Heart left ventricle (tissue), 13 donors: ENCODE measurements around the gene TTLL11.

ENCODE experiments used
- POLR2A ChIP-seq, 2 donors: fragments of 450-650 bp; IDR thresholded peaks; one replicate each; pipeline ENCODE4 v1.6.1; 2017; ENCODE audit warnings: antibody characterized with exemption in 2 of 2, mild to moderate bottlenecking in 2 of 2, moderate library complexity in 2 of 2
- TF ChIP-seq, protein P1 (sequence below), 12 donors: fragments of 200-600 bp; sonication (generic) in 4 of 12; IDR thresholded peaks; one replicate each; pipeline versions ENCODE4 v1.5.0 to v1.8.0; 2018 to 2022; ENCODE audit warnings: antibody characterized with exemption in 12 of 12, mild to moderate bottlenecking in 5 of 12
- donor health status: ischemic (EF 13 %, LVEDD 7.1; RV severe dilation, severe dysfunction).
- donor health status: DM: no; HTN: yes; CAD: no.
- donor health status: DM: no; HTN: no; CAD: no.
- donor health status: ischemic (EF 25% LVEDD 6.9; RV normal size, moderate dysfunction).
- donor health status: ischemic (EF 25% LVEDD 5.7; RV mildly dilated, moderate dysfunction).
- donor health status: ischemic (EF 35%, LVEDD 5.7; RV mildly dilated, moderate dysfunction).
- donor health status: nonischemic (EF 11% LVEDD 7.7; RV severe dilation, severe dysfunction).
- donor health status: DM: yes; HTN: yes; CAD: no.
- donor health status: PGD.
- donor health status: ischemic (EF 29% LVEDD 5.4; RV normal size, mild dysfunction).
- donor health status: nonischemic (EF 23%, LVEDD 6.1; RV moderate dilation, normal function).

DNA sequence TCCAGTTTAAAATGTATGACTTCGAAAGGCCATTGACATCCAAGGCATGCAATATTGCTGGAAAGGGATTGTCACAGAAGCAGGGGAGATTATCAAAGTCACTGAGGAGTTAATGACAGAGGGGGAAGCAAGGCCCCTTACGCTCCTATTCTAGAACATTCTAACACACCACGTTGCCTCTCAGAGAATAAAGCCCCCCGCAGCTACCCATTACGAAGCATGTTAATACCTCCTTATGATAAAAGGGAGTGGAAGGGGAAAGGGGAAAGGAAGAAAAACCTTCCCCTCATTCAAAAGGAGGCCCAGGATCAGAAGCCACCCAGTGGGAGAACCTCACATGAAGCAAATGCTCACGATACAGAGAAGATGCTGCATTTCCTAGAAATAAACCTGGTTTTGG, 228.0 kb downstream of the TTLL11 start:
- no peak for TF ChIP-seq POLR2A (IDR thresholded peaks at IDR 0.05)
- TF ChIP-seq, protein P1, sequence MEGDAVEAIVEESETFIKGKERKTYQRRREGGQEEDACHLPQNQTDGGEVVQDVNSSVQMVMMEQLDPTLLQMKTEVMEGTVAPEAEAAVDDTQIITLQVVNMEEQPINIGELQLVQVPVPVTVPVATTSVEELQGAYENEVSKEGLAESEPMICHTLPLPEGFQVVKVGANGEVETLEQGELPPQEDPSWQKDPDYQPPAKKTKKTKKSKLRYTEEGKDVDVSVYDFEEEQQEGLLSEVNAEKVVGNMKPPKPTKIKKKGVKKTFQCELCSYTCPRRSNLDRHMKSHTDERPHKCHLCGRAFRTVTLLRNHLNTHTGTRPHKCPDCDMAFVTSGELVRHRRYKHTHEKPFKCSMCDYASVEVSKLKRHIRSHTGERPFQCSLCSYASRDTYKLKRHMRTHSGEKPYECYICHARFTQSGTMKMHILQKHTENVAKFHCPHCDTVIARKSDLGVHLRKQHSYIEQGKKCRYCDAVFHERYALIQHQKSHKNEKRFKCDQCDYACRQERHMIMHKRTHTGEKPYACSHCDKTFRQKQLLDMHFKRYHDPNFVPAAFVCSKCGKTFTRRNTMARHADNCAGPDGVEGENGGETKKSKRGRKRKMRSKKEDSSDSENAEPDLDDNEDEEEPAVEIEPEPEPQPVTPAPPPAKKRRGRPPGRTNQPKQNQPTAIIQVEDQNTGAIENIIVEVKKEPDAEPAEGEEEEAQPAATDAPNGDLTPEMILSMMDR (IDR thresholded peaks at IDR 0.05) = no peak
